ENCODE data around the gene ADGRG3.

Gene ADGRG3

GRCh38 chr16:57681950-57682728 is 14.0 kb downstream of the ADGRG3 start:
- no peak for DNase-seq

GRCh38 chr16:57682809-57683635 is 14.9 kb downstream of the ADGRG3 start:
- DNase-seq: no peak

DNA sequence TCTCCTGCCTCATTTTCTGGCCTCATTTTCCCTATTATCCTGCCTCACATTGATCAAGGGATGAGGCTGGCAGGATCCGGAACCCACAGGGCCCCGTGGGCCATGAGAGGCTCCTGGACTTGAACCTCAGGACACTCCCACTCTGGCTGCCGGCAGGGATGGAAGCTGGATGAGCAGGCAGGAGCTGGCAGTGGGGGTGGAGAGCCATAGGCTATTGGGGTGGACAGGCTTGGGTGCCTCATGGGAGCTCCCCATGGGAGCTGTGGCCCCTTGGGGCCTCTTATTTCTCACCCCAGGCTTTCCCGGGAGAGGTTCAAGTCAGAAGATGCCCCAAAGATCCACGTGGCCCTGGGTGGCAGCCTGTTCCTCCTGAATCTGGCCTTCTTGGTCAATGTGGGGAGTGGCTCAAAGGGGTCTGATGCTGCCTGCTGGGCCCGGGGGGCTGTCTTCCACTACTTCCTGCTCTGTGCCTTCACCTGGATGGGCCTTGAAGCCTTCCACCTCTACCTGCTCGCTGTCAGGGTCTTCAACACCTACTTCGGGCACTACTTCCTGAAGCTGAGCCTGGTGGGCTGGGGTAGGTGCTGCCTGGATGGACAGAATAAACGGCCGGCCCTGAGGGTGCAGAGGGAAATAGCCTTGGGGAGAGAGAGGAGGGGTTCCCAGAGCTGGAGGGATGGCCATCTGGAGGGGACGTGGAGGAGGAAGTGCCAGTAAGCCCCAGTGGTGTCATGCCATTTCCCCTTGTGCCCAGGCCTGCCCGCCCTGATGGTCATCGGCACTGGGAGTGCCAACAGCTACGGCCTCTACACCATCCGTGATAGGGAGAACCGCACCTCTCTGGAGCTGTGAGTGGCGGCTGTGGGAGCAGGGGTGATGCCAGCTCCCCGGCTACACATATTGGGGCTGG is 15.8 kb downstream of the ADGRG3 start:
- no peak for DNase-seq

DNA sequence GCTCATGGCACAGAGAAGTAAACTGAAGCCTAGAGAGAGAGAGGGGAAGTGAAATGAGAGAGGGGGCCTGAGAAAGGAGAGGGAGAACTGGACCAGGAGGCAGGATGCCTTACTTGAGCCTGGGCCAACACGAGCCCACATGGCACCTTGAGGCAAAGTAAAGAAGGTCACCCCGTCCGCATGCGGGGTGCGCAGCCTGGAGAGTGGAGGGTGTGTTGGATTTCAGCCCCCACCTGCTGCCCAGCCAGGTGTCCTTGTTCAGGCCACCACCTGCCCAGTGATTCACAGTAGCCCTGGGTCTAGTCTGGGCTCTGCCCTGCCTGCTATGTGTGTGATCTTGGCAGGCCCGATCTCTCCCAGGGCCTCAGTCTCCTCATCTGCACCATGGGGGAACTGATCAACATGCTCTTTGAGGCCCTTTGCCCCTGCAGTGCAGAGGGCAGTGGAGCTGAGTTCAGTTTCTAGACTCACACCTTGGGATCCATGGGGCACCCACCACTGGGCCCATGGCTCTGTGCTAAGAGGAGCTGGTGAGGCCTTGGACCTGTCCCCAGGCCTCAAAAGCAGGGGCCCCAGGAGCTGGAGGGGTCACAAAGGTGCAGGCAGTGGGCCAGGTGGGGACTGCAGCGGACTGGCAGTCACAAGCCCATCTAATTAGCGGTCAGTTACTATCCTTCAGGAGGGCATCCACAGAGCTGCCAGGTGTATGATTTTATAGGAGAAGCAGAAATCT is 16.7 kb downstream of the ADGRG3 start:
- DNase-seq: no peak

DNA sequence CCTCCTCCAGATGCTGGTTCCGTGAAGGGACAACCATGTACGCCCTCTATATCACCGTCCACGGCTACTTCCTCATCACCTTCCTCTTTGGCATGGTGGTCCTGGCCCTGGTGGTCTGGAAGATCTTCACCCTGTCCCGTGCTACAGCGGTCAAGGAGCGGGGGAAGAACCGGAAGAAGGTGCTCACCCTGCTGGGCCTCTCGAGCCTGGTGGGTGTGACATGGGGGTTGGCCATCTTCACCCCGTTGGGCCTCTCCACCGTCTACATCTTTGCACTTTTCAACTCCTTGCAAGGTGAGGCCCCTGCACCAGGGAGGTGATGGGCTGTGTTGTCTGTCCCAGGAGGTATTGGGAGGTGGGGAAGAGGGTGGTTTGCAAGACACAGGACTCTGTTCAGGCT is 17.5 kb downstream of the ADGRG3 start:
- DNase-seq: no peak

DNA sequence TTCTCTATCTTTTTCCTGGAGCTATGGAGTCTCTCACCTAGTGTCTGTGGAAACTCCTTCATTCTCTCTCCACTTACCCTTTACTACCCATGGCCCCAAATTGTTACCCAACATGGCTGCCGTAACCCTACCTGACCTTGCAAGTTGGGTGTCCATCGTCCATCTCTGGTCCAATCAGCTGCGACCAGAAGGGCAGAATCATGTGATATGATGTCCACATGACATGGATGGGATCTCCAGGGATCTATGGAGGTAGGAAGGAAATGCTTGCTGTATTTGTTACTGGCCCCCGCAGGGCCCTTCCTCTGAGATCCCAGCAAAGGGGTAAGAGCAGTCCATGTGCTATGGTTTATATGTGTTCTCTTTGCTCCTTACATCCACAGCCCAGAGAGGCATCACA is 18.5 kb downstream of the ADGRG3 start:
- no peak for DNase-seq

- peak; percentile 29 for DNase-seq
These were observed 19.3 kb downstream of the ADGRG3 start for GRCh38 chr16:57687363-57687929.

- DNase-seq: no peak
These were observed 20.4 kb downstream of the ADGRG3 start for GRCh38 chr16:57688487-57688986.

GRCh38 chr16:57688987-57689761 is 21.1 kb downstream of the ADGRG3 start:
- peak; percentile 43 for DNase-seq

GRCh38 chr16:57689762-57690558 is 21.9 kb downstream of the ADGRG3 start:
- DNase-seq: peak; percentile 98

GRCh38 chr16:57690782-57691471 is 22.8 kb downstream of the ADGRG3 start:
- DNase-seq: peak; percentile 77

GRCh38 chr16:57692636-57693035 is 24.5 kb downstream of the ADGRG3 start:
- no peak for DNase-seq

- no peak for DNase-seq
These were observed 25.4 kb downstream of the ADGRG3 start for GRCh38 chr16:57693550-57693949.

- DNase-seq: no peak
These were observed 26.2 kb downstream of the ADGRG3 start for GRCh38 chr16:57694231-57694724.

DNA sequence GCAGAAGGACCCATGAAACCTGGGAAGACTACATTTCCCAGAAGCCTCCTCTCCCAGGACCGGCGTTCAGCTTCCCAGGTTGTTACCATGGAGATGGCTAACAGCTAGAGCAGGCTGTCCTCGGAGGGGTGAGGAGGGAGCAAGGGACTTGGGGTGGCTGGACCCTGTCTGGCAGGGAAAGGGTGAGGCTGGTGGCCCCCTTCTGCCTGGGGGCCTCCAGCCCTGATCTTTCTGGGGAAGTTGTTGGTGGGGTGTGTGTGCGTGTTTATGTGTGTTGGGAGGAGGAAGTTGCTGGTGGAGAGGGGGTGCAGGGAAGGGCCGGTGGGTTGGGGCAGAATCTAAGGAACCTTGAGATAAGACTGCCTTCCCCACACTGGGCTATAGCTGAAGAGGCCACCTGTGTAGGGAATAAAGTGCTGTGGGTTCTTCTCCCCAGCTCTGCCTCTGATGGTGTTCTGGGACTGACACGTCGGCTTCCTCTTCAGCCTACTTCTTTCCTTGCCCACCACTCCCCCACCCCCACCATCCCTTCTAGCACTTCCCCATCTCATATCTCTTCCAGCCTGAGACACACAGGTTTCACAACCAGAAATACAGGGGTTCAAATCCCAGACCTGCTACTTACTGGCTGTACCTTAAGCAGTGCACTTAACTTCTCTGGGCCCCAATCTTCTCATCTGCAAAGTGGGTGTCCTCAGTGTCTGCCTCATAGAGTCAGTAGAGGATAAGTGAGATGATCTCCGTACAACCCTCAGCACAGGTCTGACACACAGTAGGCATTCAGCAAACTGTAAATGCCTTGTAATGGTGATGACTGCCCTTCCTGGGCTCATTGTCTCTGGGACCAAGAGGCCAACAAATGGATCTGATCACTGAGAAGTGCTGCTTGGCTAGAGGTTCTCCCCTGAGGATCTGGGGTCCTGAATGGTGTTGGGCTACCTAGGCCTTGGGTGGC is 26.9 kb downstream of the ADGRG3 start, which contains the start of gene DRC7:
Gene DRC7, plus strand, starts transcription at position 82 of the 955 bp plus-strand sequence. CDS start 3,144 bp downstream, outside the sequence.
- peak; percentile 95 for DNase-seq

DNA sequence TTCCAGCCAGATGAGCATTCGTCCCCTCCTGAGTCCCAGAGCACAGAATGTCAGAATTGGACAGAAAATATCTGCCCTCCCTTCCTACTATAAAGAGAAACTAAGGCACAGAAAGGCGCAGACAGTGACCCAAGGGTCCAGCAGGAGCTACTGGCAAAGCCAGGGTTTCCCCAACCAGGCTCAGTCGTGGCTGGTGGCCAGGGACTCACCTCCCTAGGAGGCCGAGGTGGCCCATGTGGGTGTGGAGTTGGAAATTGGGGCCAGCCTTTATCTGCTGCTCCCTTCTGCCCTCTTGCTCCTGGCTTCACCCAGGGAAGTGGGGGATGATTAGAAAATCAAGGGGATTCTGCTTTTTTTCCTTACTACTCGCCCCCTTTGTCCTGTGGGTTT is 27.6 kb downstream of the ADGRG3 start:
- peak; percentile 70 for DNase-seq

DNA sequence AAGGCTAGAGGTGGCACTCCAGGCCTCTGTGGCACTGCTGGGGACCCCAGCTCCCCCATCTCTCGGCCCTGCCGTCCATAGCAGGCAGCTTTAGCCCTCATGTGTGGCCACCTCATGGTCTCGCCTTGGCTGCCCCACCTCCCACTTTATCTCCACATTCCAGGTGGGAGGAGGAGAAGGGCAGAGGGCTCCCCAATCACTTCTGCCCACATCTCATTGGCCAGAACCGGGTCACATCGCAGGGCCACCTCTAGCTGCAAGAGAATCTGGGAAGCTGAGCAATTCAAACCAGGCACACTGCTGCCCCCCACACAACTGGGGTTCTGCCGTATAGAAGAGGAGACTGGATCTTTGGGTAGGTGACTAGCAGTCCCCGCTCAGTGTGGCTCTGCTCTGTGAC is 28.1 kb downstream of the ADGRG3 start:
- DNase-seq: no peak

Measured in hematopoietic multipotent progenitor cell treated with erythropoietin and hydrocortisone succinate and interleukin-3 and kit ligand, for 6 days (in vitro differentiated cells).